GM19467 (cell line): ENCODE measurements around the gene LEPROT.
"Not testable (repeated sequence)": the region's sequence is repeated elsewhere in the genome, so short reads cannot be mapped to it uniquely, and the experiment has no call there.

Experiments used
- ATAC-seq: cut with Tn5 transposase; IDR thresholded peaks from one replicate; pipeline ENCODE4 v1.9.1; 2021; ENCODE audit warnings: mild to moderate bottlenecking, moderate library complexity; ENCODE audit not compliant: unreplicated experiment

LEPROT gene

GRCh38 chr1:65435987-65436386 lies 15.5 kb downstream of the LEPROT start:
- ATAC-seq = no peak

GRCh38 chr1:65437616-65438015 lies 17.1 kb downstream of the LEPROT start:
- no peak for ATAC-seq

- ATAC-seq = no peak
Measured at GRCh38 chr1:65440322-65440900, 19.9 kb downstream of the LEPROT start.

GRCh38 chr1:65440915-65441314 lies 20.4 kb downstream of the LEPROT start:
- ATAC-seq = no peak

- ATAC-seq = no peak
Measured at GRCh38 chr1:65441464-65441863, 21.0 kb downstream of the LEPROT start.

GRCh38 chr1:65442442-65442841 lies 22.0 kb downstream of the LEPROT start:
- no peak for ATAC-seq

GRCh38 chr1:65443647-65444046 lies 23.2 kb downstream of the LEPROT start:
- ATAC-seq = no peak

GRCh38 chr1:65444128-65444640 lies 23.7 kb downstream of the LEPROT start:
- no peak for ATAC-seq

- ATAC-seq = no peak
Measured at GRCh38 chr1:65445837-65446236, 25.4 kb downstream of the LEPROT start.

- no peak for ATAC-seq
Measured at GRCh38 chr1:65449214-65449823, 28.9 kb downstream of the LEPROT start.

GRCh38 chr1:65455678-65456077 lies 35.2 kb downstream of the LEPROT start:
- not testable (repeated sequence) for ATAC-seq

- ATAC-seq = no peak
Measured at GRCh38 chr1:65456481-65456880, 36.0 kb downstream of the LEPROT start.

- no peak for ATAC-seq
Measured at GRCh38 chr1:65457868-65458267, 37.4 kb downstream of the LEPROT start.

- ATAC-seq = no peak
Measured at GRCh38 chr1:65458730-65459396, 38.4 kb downstream of the LEPROT start.

GRCh38 chr1:65459397-65459768 lies 38.9 kb downstream of the LEPROT start:
- ATAC-seq = no peak

GRCh38 chr1:65465837-65466236 lies 45.4 kb downstream of the LEPROT start:
- not testable (repeated sequence) for ATAC-seq

GRCh38 chr1:65467536-65467935 lies 47.1 kb downstream of the LEPROT start:
- ATAC-seq = no peak

GRCh38 chr1:65469126-65469888 lies 48.8 kb downstream of the LEPROT start:
- no peak for ATAC-seq

- no peak for ATAC-seq
Measured at GRCh38 chr1:65469889-65470340, 49.4 kb downstream of the LEPROT start.

- no peak for ATAC-seq
Measured at GRCh38 chr1:65470766-65471165, 50.3 kb downstream of the LEPROT start.

GRCh38 chr1:65471213-65471833 lies 50.9 kb downstream of the LEPROT start:
- no peak for ATAC-seq
